Renal cortex interstitium (tissue), 11 donors: ENCODE data around the gene GFRA1. TPM values are rescaled to one million over a fixed set of nuclear protein-coding genes. Genes with fewer than 3 reads are reported as not detected.

Experiments used
- DNase-seq, 11 donors: peaks; one replicate each; pipeline ENCODE4 v3.0.0-alpha.2; 2013; ENCODE audit warnings: low read depth in 9 of 11, low spot score in 4 of 11; ENCODE audit errors: extremely low read depth in 1 of 11
- polyA plus RNA-seq, 3 donors: library from polyadenylated mRNA; unstranded; fragments of 120-200 nt; gene quantifications; one replicate each; pipeline ENCODE4 v1.2.1, GENCODE V29; 2013; ENCODE audit not compliant: insufficient read length in 3 of 3

GFRA1 gene
- polyA plus RNA-seq, 3 donors: 27.1 to 30.2 (median 29.2) TPM

DNA sequence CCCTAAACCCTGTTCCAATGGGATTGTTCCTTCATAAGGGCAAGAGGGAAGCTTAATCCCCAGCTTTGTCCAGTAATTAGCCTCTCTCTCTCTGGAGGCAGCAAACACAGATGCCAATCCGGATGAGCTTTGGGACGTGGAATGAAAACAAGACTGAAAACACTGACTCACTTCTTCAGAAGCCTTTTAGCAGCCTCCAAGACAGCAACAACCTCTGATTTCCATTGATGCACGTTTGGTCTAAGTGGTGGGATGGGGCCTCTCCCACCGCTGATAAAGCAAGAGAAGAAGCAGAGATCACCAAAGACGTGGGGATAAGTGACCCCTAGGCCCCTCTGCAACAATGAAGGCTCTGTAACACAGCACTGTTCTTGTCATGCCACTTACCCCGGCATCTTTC is 5.8 kb upstream of the GFRA1 start:
- no peak for DNase-seq

DNA sequence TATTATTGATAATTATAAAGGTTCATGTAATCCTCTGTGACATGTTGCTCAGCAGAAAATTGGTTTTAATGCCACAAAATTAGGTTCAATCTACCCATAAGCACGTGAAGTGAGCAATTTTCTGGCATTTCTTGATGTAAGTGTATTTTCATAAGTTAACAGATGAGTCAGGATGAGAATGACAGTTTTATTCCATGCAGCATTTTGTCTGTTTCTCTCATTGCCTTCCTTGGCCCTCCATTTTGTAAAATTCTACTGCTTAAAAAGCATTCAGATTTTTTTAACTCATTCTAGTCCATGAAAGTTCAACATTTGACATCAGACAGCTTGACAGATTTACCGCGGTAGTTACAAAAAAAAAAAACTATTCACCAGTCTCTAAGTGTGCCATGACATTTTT is 4.0 kb upstream of the GFRA1 start:
- no peak for DNase-seq

DNA sequence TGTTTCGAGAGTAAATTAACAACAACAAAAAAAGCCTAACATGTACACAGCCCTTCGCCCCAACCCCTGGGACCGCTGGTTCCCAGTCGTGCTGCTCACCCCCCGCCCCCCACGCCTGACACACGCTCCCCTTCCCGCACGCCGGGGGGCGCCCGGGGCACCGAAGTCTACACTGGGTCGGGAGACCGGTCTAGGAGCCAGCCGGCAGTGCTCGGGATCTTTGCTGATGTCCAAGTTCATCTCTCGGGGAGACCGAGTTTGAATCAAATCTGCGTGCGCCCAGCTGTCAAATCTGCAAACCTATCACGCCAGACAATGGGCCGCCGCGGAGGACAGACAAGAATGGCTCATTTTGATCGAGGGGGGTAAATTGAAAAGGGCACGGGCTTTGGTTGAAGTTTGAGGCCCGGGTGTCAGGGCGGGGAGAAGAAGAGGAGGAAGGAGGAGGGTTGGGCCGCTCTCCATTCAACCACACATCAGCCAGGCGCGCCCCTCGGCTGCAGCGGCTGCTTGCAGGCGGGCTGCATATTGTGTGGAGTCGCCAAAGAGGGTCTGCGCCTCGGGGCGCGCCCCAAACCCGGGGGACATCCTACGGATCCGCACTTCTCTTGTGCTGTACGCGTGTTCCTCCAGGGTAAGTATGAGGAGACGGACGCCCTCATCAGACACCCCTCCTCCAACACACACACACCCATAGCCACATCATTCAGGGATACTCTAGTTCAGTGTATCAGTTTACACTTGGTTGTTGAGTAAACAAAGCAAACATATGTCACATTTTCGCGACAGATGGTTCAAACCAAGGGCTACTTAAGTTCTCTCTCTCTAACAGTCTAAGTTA is 1.3 kb upstream of the GFRA1 start:
- no peak for DNase-seq

DNA sequence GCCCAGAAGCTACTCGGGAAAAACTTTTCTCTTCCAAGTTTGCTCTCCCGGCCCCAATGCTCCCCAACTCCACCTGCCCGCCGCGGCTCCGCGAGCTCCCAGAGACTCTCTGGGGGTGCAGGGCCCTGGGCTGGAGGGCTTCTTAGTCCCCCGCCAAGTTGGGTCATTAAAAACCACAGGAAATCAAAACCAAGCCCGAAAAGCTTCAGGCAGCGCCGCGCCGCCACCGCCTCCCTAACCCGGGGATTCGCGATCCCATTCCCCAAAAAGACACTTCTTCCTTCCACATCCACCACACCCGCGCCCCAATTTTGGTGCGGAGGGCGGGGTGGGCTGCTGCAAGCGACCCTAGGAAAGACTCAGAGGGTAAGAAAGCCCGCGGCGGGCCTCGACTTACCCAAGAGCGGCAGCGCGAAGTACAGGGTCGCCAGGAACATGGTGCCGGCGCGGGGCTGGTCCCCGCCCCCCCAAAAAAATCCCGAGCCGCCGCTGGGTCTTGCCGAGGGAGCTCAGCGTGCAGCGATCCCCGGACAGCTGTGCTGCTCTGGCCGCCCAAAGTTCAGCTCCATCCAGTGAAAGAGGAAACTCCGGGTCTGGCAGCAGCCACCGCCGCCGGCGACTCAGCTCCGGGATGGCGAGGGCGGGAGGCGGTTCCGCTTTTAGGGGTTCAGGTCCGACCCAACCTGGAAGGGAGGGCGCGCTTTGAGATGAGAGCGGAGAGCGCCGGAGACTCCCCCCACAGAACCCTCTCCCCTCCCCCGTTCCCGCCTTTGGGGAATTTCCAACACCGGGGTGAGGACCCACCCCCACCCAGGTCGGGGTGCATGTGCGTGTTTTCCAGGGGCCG is 1.2 kb downstream of the GFRA1 start:
- DNase-seq: no peak

DNA sequence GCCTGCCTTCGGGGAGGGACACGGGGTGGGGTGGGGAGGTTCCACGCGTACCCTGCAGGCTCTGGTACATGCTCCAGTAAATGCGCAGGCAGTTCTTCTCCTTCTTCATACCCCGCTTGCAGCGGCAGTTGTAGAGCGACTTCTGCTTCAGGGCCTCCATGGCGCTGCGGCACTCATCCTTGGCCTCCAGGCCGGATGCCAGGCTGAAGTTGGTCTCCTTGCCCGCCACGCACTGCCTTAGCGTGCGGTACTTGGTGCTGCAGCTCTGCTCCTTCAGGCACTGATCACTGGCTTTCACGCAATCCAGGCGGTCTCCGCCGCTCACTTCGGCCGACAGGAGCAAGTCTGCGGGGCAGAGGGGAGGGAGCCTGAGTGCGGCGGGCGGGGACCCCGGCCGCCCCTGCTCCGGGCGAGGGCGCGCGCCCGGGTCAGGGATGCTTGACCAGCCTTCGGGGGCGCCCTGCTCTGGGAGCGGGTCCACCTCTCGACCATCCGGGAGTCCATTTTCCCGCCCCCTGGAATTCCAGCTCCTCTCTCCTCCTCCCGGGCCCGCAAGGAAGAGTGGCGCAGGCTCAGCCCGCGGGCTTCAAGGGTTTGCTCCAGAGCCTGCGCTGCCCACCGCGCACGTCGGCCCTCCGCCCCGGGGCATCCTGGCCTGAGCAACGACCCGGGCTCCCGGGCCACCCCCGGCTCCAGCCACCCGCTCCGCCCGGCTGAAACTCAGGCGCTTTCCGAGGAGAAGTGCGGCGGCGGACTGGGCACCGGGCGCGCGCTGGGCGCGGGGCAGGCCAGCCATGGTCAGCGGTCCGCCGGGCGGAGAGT is 2.0 kb downstream of the GFRA1 start:
- DNase-seq: no peak

DNA sequence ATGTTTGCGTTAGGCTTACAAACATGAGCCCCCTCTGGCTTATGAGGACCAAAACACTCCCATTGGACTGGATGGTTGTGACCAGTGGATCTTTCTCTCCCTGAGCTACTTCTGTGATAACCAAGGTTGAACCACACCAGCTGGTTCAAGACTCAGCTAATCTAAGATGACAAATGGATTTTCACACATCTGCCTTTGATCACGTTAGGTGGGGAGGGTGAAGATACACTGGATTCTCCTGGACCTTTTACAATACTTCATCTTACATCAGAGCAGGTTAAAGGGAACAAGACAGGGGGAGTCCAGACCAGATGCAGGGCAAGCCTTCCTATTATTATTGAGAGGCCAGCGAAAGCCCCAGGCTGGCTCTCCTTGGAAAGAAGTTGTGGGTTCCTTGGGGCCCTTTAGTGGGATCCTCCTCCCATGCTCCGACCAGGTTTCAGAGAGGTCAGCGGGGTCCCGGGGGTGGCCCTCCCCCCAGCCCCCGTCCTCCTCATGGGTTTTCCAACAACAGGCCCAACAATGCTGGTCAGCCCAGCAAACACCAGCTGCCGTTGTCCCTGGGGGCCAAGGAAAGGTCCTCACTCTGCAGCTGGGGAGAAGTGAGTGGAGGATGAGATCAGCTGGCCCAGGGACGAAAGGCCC is 2.8 kb downstream of the GFRA1 start:
- no peak for DNase-seq

DNA sequence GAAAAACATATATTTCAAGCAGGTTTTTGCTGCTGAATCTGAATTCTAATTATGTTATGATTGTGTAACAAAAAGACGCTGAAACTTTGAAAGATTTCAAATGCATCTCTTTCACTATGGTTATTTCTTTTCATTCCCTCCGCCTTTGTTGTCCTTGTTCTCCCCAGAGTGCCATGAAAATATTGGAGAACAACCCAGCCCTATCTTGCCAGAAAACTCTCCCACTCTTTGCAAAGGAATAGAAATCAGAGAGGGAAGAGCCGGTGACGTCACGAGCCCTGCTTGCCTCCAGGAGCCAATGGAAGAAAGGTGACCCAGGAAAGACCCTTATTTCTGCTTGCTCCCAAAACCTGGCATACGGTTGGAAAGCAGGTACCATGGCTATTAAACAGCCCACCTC is 3.4 kb downstream of the GFRA1 start:
- DNase-seq: no peak

DNA sequence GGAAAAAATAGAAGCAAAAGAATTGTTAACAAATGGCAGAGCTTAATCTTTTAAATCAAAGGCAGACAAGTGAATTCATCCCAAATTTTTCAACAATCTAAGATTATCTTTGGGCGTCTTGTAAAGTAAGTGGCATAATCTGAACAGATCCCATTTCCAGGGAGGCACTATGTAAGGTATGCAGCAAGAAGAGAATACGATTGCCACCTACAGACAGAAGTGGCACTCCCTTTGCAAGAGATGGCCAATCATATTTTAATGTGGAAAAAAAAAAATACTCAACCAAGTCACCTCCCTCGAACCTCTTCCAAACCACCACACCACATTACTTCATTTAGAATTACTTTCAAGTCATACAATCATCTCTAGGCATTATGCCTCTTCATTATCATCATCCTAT is 4.0 kb downstream of the GFRA1 start:
- DNase-seq: no peak

DNA sequence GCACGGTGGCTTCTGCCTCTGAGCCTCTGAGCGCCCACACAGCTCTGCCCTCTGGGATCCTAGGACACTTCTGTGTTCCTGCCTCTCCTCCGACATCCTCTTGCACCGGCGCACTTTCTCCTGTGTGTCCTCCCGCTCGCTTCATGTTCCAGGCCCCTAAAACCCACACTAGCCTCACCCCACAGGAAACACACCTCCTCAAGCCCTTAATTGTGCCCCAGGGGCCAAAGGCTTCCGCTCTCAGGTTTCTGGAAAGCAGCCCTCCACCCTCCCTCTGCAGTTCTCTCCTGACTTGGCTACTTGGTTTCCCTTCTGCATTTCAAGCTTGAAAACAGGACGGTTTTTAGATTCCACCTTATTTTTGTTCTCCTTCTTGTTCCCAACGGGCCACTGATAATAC is 7.3 kb downstream of the GFRA1 start:
- no peak for DNase-seq

DNA sequence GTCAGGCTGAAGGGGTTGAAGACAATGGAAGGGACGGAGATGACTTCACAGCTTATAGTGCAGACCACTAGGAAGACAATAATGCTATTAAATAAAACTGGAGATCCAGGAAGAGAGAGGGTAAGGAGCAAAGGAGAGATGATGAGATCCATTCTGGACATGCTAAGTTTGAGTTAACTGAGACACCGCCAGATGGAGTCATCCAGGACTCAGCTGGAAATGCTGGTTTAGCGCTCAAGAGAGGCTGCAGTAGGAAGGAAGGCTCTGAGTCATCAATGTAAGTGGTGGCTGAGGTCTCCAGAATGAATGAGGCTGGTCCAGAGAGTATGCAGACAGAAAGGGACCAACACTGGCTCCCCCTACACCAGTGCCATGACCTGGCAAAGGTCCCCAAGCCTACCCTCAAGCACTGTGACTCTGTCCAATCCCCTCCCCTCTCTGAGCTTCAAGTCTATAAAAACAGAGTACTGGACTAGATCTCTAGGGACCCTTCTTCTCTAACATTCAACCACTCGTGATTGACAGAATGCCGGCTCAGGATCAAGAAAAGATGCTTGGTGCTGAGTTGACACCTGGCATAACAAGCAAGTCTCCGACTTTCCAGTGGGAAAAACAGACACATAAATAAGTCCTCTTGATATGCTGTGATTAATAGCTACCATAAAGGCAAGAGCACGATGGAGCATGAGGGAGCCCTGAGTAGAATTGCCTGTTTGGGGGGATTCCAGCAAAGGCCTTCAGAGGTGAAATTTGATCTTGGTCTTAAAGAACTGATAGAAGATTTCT is 8.9 kb downstream of the GFRA1 start:
- no peak for DNase-seq

DNA sequence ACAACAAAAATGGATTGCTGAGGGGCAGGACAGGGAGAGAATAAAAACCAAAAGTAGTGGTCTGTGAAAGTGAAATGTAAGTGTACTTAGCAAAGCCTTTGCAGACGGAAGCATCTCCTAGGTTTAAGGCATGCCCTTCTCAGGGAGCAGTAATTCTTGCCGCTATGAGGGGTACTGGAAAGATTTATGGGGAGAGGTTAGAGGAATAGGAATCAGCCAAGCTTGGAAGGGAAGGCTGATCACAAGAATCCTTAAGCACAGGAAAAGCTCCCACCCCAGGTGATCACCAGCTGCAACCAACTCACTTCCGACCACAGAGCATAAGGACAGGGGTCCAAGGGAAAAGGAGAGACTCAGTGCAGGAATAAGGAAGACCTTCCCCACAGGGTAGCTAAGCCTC is 10.3 kb downstream of the GFRA1 start:
- no peak for DNase-seq

DNA sequence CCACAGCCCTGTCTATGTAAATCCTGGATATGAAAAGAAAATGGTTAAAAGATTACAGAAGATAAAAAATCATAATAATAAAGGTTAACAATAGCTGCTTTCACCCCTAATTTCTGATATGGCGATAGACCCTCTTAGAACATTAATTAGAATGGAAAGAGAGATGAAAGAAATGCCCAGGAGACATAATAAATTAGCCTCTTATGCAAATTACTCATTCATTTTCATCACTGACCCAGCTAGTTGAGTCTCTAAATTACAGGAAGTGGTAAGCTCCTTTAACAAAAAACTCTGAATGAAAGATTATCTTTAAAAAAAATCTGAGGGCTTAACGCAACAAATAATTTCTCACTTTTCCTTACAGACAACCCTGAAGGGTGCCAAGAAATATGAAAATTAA is 12.4 kb downstream of the GFRA1 start:
- DNase-seq: no peak

DNA sequence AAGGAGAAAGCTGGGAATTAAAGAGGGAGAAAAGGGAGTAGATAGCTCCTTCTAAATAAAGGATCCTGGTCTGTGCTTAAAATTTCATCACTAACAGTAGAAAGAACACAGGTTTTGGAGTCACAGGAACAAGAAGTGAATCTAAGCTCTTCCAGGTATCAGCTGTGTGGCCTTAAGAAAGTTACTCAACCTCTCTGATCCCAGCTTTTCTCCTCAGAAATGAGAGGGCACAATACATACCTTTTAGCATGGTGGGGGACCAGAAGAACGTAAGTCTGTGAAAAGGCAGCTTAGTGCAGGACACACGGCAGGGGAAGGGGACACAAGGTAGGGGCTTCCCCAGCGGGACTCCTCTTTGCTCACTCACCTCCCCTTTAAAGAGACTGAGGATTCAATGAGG is 13.4 kb downstream of the GFRA1 start:
- no peak for DNase-seq

DNA sequence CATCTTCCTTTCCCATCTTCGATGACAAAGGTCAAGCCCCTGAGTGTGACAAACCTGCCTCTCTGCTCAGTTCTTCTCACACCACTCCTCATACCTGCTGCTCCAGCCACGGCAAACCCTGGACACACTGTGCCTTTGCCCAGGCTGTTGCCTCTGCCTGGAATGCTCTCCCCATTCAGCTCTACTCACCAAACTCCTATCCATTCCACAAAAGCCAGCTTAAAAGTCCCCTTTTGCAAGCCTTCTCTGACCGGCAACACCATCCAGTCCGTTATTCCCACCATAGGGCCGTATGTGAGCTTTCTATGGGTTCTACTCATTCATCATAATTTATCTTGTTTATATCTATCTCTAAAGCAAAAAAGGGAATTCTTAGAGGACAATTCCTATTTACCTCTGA is 15.2 kb downstream of the GFRA1 start:
- DNase-seq: no peak

DNA sequence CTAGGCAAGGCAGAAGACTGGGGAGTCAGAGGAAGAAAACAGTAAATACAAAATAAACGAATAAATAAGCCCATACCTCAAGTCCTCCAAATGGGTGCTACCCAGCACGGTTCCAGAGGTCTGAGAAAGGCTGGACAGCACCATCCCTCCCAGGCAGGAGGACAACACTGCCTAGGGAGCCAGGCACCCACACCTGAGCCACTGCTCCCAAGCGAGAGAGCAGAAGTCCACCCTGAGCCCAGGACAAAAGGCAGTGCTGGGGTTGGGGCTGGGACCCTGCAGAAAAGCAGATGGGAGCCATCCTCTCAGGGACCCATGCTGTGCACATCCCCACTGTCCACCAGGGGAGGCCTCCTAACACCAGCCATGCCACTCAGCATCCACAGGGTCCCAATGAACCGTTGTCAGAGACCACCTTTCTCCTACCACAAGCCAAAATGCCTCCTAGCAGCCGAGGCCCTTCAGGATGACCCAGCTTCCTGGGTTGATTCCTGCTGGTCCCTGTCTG is 16.2 kb downstream of the GFRA1 start:
- no peak for DNase-seq

DNA sequence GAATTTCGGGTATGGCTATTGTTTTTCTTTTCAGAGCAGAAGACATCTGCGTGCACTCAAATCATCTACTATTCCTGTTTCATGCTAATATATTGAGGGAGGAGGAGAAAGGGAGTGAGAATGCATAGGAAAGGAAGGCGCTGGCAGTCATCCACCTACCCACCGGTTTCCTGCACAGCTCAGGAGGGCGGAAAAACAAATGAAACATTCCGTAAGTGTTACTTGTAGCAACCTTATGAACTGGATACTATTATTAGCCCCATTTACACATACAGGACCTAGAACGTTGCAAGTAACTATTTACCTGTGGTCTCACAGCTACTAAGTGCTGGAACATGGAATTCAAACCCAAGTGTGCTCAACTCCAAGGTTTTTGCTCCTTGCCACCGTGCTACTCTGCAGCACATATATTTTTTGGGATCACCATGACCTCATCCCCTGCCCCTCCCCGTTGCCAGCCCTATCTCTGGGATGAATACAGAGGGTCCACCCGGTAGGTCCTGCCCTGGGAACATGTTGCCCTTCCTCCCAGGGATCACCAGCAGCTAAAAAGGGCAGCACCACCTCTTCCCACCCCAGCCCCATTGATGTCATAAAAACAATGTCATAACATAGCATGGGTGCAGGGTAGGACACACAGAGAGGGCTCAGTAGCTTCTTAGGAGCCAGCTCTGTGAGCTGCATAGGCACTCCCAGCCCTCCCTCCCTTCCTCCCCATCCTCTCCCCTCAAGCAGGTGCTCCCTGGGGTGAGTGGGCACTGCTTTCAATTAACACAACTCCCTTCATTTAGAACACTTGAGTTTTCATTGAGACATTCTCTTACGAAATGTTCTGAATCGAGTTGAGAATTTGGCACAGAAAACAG is 16.9 kb downstream of the GFRA1 start:
- no peak for DNase-seq

DNA sequence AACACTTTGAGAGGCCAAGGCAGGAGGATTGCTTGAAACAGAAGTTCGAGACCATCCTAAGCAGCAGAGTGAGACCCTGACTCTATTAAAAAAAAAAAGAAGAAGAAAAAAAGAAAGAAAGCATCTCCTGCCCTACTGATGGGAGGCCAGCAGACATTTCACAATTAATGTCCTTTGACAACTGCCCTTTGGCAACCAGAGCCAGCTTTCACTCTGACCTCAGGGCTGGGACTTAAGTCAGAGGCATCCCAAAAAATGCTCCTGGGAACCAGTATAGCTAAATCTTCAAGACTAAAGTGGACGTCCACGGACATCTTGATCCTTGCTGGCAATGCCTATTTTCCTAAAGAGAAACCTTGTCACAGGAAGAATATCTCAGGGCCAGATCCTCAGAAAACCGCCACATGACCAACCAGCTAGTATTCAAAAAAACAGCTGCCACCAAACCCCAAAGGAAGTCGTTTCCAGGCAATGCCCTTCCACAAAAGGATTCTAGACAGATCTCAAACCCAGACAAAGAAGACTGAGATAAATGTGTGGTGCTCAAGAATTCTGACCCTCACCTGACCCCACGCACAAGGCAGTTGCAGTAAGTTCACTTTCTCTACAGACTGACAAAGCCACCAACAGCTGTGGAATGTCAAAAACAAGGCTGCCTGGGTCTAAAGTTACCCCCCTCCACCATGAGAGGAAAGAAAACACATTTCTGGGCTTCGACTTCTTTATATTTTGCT is 18.4 kb downstream of the GFRA1 start:
- DNase-seq: peak in 4 of 11 donors; percentile 57 to 77 (median 74)
